Liver (tissue), 9 donors: ENCODE data around the gene SIPA1L3. TPM values are rescaled to one million over a fixed set of nuclear protein-coding genes. Genes with fewer than 3 reads are reported as not detected.

ENCODE experiments used
- DNase-seq: peaks from one replicate; pipeline ENCODE4 v3.0.0-alpha.2; 2017; ENCODE audit warnings: low spot score
- H3K27ac ChIP-seq, 2 donors: one replicate each; pipeline ENCODE4 v1.7.0; 2013; ENCODE audit warnings: inconsistent platforms in 2 of 2, low read length in 2 of 2, control low read depth in 1 of 2, low read depth in 1 of 2, mild to moderate bottlenecking in 1 of 2
- H3K27me3 ChIP-seq, 4 donors: one replicate each; pipeline versions ENCODE4 v1.6.1 to v1.7.0; 2013; ENCODE audit warnings: low read length in 3 of 4, inconsistent platforms in 1 of 4, mild to moderate bottlenecking in 1 of 4, moderate library complexity in 1 of 4; ENCODE audit not compliant: control insufficient read depth in 4 of 4, insufficient read depth in 4 of 4
- H3K36me3 ChIP-seq, 4 donors: one replicate each; pipeline versions ENCODE4 v1.6.1 to v1.7.0; 2013; ENCODE audit warnings: low read length in 3 of 4, mild to moderate bottlenecking in 3 of 4, low read depth in 1 of 4, moderate library complexity in 1 of 4; ENCODE audit not compliant: control insufficient read depth in 4 of 4, insufficient read depth in 3 of 4
- H3K4me1 ChIP-seq, 4 donors: one replicate each; pipeline versions ENCODE4 v1.6.1 to v1.7.0; 2013; ENCODE audit warnings: low read length in 3 of 4, mild to moderate bottlenecking in 3 of 4, moderate library complexity in 1 of 4; ENCODE audit not compliant: control insufficient read depth in 4 of 4, insufficient read depth in 4 of 4
- H3K4me3 ChIP-seq, 3 donors: one replicate each; pipeline versions ENCODE4 v1.6.1 to v1.7.0; 2013; ENCODE audit warnings: low read length in 3 of 3, control low read depth in 1 of 3, low read depth in 1 of 3, mild to moderate bottlenecking in 1 of 3
- H3K9ac ChIP-seq, 2 donors: one replicate each; pipeline ENCODE4 v1.7.0; 2013; ENCODE audit warnings: low read length in 2 of 2, mild to moderate bottlenecking in 2 of 2, moderate library complexity in 2 of 2, control low read depth in 1 of 2, low read depth in 1 of 2
- H3K9me3 ChIP-seq, 4 donors: one replicate each; pipeline versions ENCODE4 v1.6.1 to v1.7.0; 2013; ENCODE audit warnings: low read length in 3 of 4; ENCODE audit not compliant: control insufficient read depth in 4 of 4
- ATF3 ChIP-seq: IDR thresholded peaks from 2 replicates; pipeline ENCODE4 v1.6.1; 2016; ENCODE audit warnings: antibody characterized with exemption
- EGR1 ChIP-seq, 2 donors: IDR thresholded peaks; 2 replicates each; pipeline ENCODE4 v1.6.1; 2016 to 2018; ENCODE audit warnings: antibody characterized with exemption in 2 of 2, low read depth in 2 of 2
- FOXA1 ChIP-seq: IDR thresholded peaks from 2 replicates; pipeline ENCODE4 v1.6.1; 2016; ENCODE audit warnings: antibody characterized with exemption
- FOXA2 ChIP-seq: IDR thresholded peaks from 2 replicates; pipeline ENCODE4 v1.6.1; 2016; ENCODE audit warnings: antibody characterized with exemption
- GABPA ChIP-seq, 2 donors: IDR thresholded peaks in 1 of 2; conservative IDR thresholded peaks in 1 of 2; 2 replicates each; pipeline ENCODE4 v1.6.1; 2016; ENCODE audit warnings: antibody characterized with exemption in 2 of 2, mild to moderate bottlenecking in 1 of 2, moderate library complexity in 1 of 2
- HNF4A ChIP-seq, 2 donors: conservative IDR thresholded peaks; 2 replicates each; pipeline ENCODE4 v1.6.1; 2016; ENCODE audit warnings: antibody characterized with exemption in 2 of 2, mild to moderate bottlenecking in 2 of 2
- HNF4G ChIP-seq: IDR thresholded peaks from 2 replicates; pipeline ENCODE4 v1.6.1; 2016; ENCODE audit warnings: antibody characterized with exemption
- JUND ChIP-seq, 2 donors: IDR thresholded peaks; 2 replicates each; pipeline ENCODE4 v1.6.1; 2016; ENCODE audit warnings: antibody characterized with exemption in 2 of 2
- RXRA ChIP-seq, 2 donors: IDR thresholded peaks; 2 replicates each; pipeline ENCODE4 v1.6.1; 2017 to 2018; ENCODE audit warnings: antibody characterized with exemption in 2 of 2, mild to moderate bottlenecking in 1 of 2
- TAF1 ChIP-seq: conservative IDR thresholded peaks from 2 replicates; pipeline ENCODE4 v1.6.1; 2016; ENCODE audit warnings: antibody characterized with exemption, mild to moderate bottlenecking
- YY1 ChIP-seq: IDR thresholded peaks from 2 replicates; pipeline ENCODE4 v1.6.1; 2016; ENCODE audit warnings: antibody characterized with exemption, mild to moderate bottlenecking
- WGBS: extraction: QIAGEN DNeasy Blood & Tissue Kit; methylation state at CpG from one replicate; pipeline ENCODE4 v1.1.7; 2013; 5-methylcytosine and 5-hydroxymethylcytosine counted together
- polyA plus RNA-seq, 2 donors: library from polyadenylated mRNA; stranded (reverse) in 1 of 2; unstranded in 1 of 2; fragments of 200-250 nt in 1 of 2; fragments of >200 nt in 1 of 2; fragmentation: Nextera tagmentation in 1 of 2; extraction: Ambion mirVana in 1 of 2; gene quantifications; one replicate each; pipeline versions ENCODE4 v1.2.1 to v1.2.3, GENCODE V29; 2013 to 2015
- total RNA-seq, 2 donors: library from RNA; depleted of rRNA; stranded (reverse); fragments of >200 nt; gene quantifications; one replicate each; pipeline ENCODE4 v1.2.3, GENCODE V29; 2014
- TF ChIP-seq, protein P1 (sequence below): IDR thresholded peaks from 2 replicates; pipeline ENCODE4 v1.6.1; 2016; ENCODE audit warnings: antibody characterized with exemption
- TF ChIP-seq, protein P2 (sequence below): IDR thresholded peaks from 2 replicates; pipeline ENCODE4 v1.6.1; 2016; ENCODE audit warnings: antibody characterized with exemption, mild to moderate bottlenecking
- TF ChIP-seq, protein P3 (sequence below): IDR thresholded peaks from 2 replicates; pipeline ENCODE4 v1.6.1; 2016; ENCODE audit warnings: antibody characterized with exemption
- TF ChIP-seq, protein P4 (sequence below): fragments of 150-350 bp; IDR thresholded peaks from 2 replicates; pipeline ENCODE4 v1.5.1; 2017; ENCODE audit warnings: improper control_type of control experiment, low read depth, low read length; ENCODE audit not compliant: missing input control
- donor health status: healthy.
- donor health status: healthy.
- donor health status: healthy.
- donor health status: healthy.
- donor health status: healthy.

Gene SIPA1L3
- total and polyA plus RNA-seq, 4 donors = 2.4 to 10.0 (median 4.4) TPM

- H3K27ac ChIP-seq = no peak overlapping the region
- no peak overlapping the region for H3K9ac ChIP-seq
- H3K4me3 ChIP-seq = no peak overlapping the region
- no peaks in the 10 kb centered on the region for H3K4me1 ChIP-seq
- peaks cover 1 to 15% (median 7%) of the 10 kb centered on the region in 4 donors for H3K36me3 ChIP-seq
- 96% methylated on average over 6 of the region's 6 CpGs for WGBS
- no peaks in the 10 kb centered on the region for H3K9me3 ChIP-seq
- TF ChIP-seq RXRA (IDR thresholded peaks at IDR 0.05) (no peak), HNF4G (no peak), FOXA1 (no peak), YY1 (no peak), FOXA2 (no peak), TAF1 (no peak), ATF3 (no peak), JUND (IDR thresholded peaks at IDR 0.05) (no peak), HNF4A (conservative IDR thresholded peaks at IDR 0.05) (no peak), GABPA (IDR thresholded peaks at IDR 0.05 in 1 of 2, conservative IDR thresholded peaks at IDR 0.05 in 1 of 2) (no peak), EGR1 (IDR thresholded peaks at IDR 0.05; ENCODE audit: low read depth in 2 of 2) (no peak)
- TF ChIP-seq, protein P1, sequence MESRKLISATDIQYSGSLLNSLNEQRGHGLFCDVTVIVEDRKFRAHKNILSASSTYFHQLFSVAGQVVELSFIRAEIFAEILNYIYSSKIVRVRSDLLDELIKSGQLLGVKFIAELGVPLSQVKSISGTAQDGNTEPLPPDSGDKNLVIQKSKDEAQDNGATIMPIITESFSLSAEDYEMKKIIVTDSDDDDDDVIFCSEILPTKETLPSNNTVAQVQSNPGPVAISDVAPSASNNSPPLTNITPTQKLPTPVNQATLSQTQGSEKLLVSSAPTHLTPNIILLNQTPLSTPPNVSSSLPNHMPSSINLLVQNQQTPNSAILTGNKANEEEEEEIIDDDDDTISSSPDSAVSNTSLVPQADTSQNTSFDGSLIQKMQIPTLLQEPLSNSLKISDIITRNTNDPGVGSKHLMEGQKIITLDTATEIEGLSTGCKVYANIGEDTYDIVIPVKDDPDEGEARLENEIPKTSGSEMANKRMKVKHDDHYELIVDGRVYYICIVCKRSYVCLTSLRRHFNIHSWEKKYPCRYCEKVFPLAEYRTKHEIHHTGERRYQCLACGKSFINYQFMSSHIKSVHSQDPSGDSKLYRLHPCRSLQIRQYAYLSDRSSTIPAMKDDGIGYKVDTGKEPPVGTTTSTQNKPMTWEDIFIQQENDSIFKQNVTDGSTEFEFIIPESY = no peak
- TF ChIP-seq, protein P2, sequence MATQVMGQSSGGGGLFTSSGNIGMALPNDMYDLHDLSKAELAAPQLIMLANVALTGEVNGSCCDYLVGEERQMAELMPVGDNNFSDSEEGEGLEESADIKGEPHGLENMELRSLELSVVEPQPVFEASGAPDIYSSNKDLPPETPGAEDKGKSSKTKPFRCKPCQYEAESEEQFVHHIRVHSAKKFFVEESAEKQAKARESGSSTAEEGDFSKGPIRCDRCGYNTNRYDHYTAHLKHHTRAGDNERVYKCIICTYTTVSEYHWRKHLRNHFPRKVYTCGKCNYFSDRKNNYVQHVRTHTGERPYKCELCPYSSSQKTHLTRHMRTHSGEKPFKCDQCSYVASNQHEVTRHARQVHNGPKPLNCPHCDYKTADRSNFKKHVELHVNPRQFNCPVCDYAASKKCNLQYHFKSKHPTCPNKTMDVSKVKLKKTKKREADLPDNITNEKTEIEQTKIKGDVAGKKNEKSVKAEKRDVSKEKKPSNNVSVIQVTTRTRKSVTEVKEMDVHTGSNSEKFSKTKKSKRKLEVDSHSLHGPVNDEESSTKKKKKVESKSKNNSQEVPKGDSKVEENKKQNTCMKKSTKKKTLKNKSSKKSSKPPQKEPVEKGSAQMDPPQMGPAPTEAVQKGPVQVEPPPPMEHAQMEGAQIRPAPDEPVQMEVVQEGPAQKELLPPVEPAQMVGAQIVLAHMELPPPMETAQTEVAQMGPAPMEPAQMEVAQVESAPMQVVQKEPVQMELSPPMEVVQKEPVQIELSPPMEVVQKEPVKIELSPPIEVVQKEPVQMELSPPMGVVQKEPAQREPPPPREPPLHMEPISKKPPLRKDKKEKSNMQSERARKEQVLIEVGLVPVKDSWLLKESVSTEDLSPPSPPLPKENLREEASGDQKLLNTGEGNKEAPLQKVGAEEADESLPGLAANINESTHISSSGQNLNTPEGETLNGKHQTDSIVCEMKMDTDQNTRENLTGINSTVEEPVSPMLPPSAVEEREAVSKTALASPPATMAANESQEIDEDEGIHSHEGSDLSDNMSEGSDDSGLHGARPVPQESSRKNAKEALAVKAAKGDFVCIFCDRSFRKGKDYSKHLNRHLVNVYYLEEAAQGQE = no peak
- no peak for DNase-seq
- no peaks in the 10 kb centered on the region for H3K27me3 ChIP-seq
Measured at GRCh38 chr19:38144667-38145066, 237.7 kb downstream of the SIPA1L3 start.

DNA sequence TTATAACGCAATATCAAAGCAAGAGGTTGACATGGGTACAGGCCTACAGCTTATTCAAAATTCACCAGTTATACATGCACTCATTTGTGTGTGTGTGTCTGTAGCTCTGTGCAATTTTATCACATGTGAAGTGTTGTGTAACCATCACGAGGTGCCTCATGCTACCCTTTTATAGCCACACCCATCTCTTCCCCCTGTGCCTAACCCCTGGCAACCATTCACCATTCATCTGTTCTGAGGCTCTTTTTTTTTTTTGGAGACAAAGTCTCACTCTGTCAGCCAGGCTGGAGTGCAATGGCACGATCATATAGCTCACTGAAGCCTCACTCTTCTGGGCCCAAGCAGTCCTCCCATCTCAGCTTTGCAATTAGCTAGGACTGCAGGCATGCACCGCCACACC, 238.6 kb downstream of the SIPA1L3 start:
- no peak overlapping the region for H3K27ac ChIP-seq
- H3K4me3 ChIP-seq = no peak overlapping the region
- DNase-seq = no peak
- peaks cover 1 to 15% (median 7%) of the 10 kb centered on the region in 4 donors for H3K36me3 ChIP-seq
- no peaks in the 10 kb centered on the region for H3K27me3 ChIP-seq
- no peaks in the 10 kb centered on the region for H3K4me1 ChIP-seq
- no peak overlapping the region for H3K9ac ChIP-seq
- TF ChIP-seq ATF3 (no peak), YY1 (no peak), JUND (IDR thresholded peaks at IDR 0.05) (no peak), HNF4G (no peak), FOXA1 (no peak), EGR1 (IDR thresholded peaks at IDR 0.05; ENCODE audit: low read depth in 2 of 2) (no peak)
- TF ChIP-seq, protein P2 = no peak
- TF ChIP-seq, protein P3, sequence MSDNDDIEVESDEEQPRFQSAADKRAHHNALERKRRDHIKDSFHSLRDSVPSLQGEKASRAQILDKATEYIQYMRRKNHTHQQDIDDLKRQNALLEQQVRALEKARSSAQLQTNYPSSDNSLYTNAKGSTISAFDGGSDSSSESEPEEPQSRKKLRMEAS = no peak
- TF ChIP-seq, protein P1 = no peak
- TF ChIP-seq, protein P4, sequence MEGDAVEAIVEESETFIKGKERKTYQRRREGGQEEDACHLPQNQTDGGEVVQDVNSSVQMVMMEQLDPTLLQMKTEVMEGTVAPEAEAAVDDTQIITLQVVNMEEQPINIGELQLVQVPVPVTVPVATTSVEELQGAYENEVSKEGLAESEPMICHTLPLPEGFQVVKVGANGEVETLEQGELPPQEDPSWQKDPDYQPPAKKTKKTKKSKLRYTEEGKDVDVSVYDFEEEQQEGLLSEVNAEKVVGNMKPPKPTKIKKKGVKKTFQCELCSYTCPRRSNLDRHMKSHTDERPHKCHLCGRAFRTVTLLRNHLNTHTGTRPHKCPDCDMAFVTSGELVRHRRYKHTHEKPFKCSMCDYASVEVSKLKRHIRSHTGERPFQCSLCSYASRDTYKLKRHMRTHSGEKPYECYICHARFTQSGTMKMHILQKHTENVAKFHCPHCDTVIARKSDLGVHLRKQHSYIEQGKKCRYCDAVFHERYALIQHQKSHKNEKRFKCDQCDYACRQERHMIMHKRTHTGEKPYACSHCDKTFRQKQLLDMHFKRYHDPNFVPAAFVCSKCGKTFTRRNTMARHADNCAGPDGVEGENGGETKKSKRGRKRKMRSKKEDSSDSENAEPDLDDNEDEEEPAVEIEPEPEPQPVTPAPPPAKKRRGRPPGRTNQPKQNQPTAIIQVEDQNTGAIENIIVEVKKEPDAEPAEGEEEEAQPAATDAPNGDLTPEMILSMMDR = no peak
- no peaks in the 10 kb centered on the region for H3K9me3 ChIP-seq
- WGBS = 80% methylated on average over 4 of the region's 4 CpGs
